BLaER1 (cell line): Measurements from ENCODE around the gene PGP.

Source experiments
- H3K27ac ChIP-seq: shearing (Covaris generic); formaldehyde crosslinking; 2 replicates; pipeline ENCODE4 v1.8.1; 2022
- H3K27me3 ChIP-seq: shearing (Covaris generic); formaldehyde crosslinking; 2 replicates; pipeline ENCODE4 v1.8.1; 2022
- H3K36me3 ChIP-seq: shearing (Covaris generic); formaldehyde crosslinking; 2 replicates; pipeline ENCODE4 v1.8.1; 2022
- H3K4me1 ChIP-seq: shearing (Covaris generic); formaldehyde crosslinking; 2 replicates; pipeline ENCODE4 v1.8.1; 2022
- H3K4me2 ChIP-seq: shearing (Covaris generic); formaldehyde crosslinking; 2 replicates; pipeline ENCODE4 v1.8.1; 2022
- H3K4me3 ChIP-seq: shearing (Covaris generic); formaldehyde crosslinking; 2 replicates; pipeline ENCODE4 v1.8.1; 2022
- H3K9ac ChIP-seq: shearing (Covaris generic); formaldehyde crosslinking; 2 replicates; pipeline ENCODE4 v1.8.1; 2022
- H3K9me3 ChIP-seq: shearing (Covaris generic); formaldehyde crosslinking; 2 replicates; pipeline ENCODE4 v1.8.1; 2022
- H4K20me1 ChIP-seq: shearing (Covaris generic); formaldehyde crosslinking; 2 replicates; pipeline ENCODE4 v1.8.1; 2022
- Cebpa-rat ChIP-seq: shearing (Covaris generic); IDR thresholded peaks from 2 replicates; pipeline ENCODE4 v1.8.1; 2022

Gene PGP

DNA sequence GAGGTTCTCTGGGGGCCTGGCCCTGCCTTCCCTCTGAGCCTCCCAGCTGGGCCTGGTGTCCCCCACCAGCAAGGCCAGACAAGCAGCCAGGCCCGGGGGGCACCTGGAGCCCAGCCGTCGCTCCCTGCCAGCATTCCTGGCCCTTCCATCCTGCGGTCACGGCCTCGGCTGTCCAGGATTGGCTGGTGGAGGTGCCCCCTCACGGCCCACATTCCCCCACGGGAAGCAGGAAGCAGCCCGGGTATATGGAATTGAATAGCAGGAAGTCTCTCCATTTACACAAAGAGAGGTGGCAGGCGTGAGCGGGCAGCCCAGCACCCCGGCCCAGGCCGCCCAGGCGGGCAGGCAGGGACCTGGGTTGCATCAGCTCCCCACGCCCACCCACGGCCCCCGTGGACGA lies 44.6 kb downstream of the PGP start:
- H4K20me1 ChIP-seq: peaks cover 61% of the 10 kb centered on the region
- peak overlapping the region; percentile 64 for H3K4me3 ChIP-seq
- no peak for TF ChIP-seq Cebpa-rat
- H3K27ac ChIP-seq: peak overlapping the region; percentile 92
- H3K27me3 ChIP-seq: no peaks in the 10 kb centered on the region
- H3K4me1 ChIP-seq: peaks cover 50% of the 10 kb centered on the region
- H3K36me3 ChIP-seq: peaks cover 78% of the 10 kb centered on the region
- no peaks in the 10 kb centered on the region; the same call in 1 of the 2 replicates for H3K9me3 ChIP-seq
- H3K4me2 ChIP-seq: peak overlapping the region; percentile 95
- peak overlapping the region; percentile 80 for H3K9ac ChIP-seq

DNA sequence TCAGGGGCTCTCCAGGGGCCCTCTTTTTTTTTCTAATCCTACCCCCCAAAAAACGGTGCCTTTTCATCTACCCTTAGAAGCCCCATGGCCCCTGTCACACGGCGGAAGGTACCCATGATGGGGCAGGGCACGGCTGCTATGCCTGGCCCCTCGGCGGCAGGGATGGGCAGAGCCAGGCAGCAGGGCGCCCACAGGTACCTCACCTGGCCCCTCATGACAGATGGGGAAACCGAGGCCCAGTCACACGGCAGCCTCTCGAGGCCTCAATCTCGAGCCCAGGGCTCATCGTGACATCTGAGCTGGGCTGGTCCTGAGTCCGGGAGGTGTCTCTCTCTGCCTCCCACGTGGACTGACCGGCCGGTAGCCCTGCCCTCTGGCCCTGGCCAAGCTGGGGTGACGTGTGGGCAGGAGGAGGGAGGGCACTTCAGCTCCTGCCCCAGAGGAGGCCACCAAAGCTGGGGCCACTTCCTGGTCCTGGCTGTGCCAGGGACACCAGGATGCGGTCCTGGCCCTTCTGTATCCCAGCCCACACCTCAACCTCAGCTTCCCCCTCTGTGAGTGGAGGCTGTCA lies 47.5 kb downstream of the PGP start:
- Histone ChIP-seq H3K4me2 (no peak overlapping the region), H3K27me3 (no peaks in the 10 kb centered on the region), H3K4me3 (no peak overlapping the region), H3K4me1 (peaks cover 64% of the 10 kb centered on the region), H3K27ac (0 out of 2 replicates have a peak overlapping the region, but pooled peaks have one; percentile 92), H3K9ac (peak overlapping the region; percentile 80; the same call in 1 of the 2 replicates), H3K9me3 (peaks cover 16% of the 10 kb centered on the region; the same call in 1 of the 2 replicates), H3K36me3 (peaks cover 78% of the 10 kb centered on the region), H4K20me1 (peaks cover 86% of the 10 kb centered on the region)
- no peak for TF ChIP-seq Cebpa-rat

DNA sequence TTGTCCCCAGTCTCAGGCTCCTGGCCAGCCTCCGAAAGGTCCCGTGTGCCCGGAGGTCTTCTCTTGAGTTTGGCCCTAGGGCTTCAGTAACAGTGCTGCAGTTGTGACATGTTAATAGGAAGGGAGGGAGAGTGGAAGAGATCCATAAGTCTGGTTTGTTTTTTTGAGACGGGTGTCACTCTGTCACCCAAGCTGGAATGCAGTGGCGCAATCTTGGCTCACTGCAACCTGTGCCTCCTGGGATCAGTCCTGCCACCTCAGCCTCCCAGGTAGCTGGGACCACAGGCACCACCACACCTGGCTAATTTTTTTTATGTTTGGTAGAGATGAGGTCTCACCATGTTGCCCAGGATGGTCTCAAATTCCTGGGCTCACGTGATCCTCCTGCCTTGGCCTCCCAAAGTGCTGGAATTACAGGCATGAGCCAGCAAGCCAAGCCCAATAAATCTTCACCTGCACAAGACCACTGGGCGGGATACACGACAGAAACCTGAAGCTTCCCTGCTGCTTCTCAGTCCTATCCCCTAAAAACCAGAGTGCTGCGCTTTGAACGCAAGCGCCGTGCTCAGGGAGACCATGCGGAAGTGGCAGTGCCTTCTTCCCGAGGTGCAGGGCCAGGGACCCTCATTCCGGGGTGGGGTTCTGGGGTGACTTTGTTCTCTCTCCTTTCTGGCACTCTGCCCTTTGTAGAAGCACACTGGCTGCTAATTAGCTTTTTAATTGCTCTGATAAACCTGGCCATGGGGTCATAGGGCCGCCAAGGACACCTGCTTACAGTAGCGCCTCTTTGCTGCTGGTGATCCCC lies 48.2 kb downstream of the PGP start:
- Histone ChIP-seq H3K27ac (no peak overlapping the region), H3K36me3 (peaks cover 75% of the 10 kb centered on the region)
- TF ChIP-seq Cebpa-rat: no peak

DNA sequence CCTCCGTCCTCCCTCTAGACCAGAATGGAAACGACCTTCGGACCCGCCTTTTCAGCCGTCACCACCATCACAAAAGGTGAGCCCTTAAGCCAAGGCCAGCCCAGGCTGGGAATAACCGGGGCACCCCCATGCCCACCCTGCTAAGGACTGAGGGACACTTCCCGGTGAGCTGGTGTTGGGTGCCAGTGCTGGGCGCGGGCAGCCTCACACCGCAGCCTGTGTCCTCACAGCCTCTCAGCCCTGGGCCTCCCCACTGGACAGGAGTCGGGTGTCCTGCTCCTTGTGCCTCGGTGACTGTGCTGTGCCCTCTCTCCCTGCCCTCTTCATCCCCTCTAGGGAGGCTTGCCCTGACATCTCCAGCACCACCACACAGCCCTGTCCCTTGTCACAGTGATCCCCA lies 48.8 kb downstream of the PGP start:
- TF ChIP-seq Cebpa-rat: no peak
- Histone ChIP-seq H4K20me1 (peaks cover 89% of the 10 kb centered on the region), H3K27ac (no peak overlapping the region), H3K4me3 (no peak overlapping the region), H3K36me3 (peaks cover 68% of the 10 kb centered on the region), H3K4me2 (no peak overlapping the region), H3K9ac (no peak overlapping the region), H3K4me1 (peaks cover 63% of the 10 kb centered on the region), H3K9me3 (peaks cover 16% of the 10 kb centered on the region; the same call in 1 of the 2 replicates), H3K27me3 (no peaks in the 10 kb centered on the region)

More for the DNA sequence above, 48.2 kb downstream of the PGP start:
- Histone ChIP-seq H3K9ac (no peak overlapping the region), H3K4me3 (no peak overlapping the region), H3K9me3 (peaks cover 16% of the 10 kb centered on the region; the same call in 1 of the 2 replicates), H3K27me3 (no peaks in the 10 kb centered on the region), H3K4me2 (no peak overlapping the region), H4K20me1 (peaks cover 90% of the 10 kb centered on the region), H3K4me1 (peaks cover 64% of the 10 kb centered on the region)

DNA sequence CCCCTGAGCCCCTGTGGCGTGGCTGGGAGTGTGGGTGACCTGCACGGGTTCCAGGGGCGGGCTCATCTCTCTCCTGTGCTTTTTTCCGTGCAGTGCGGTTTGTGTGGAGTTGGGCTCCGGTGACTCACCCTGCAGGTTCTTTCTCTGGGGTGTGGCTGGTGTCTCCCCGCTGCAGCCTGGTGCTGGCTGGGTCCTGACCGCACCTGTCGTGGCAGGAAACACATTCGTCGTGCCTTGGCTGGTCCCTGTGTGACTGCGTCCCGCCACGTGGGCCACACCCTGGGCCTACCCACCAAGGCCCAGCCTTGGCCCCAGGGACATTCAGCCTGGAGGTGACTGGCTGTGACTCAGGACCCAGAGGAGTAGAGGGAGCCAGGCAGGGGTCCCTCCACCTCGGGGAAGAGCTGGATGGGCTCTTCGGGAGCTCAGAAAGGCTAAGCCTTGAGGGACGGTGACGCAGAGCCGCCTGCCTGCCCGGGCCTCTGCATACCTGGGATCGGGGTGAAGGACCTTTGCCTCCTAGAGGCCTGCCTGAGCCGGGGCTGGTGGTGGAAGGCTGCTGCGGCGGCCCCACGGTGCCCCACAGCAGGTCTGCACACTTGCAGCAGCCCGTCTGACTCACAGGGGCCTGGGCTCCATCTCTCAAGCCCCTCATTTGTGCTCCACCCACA lies 51.3 kb downstream of the PGP start:
- Histone ChIP-seq H4K20me1 (peaks cover 91% of the 10 kb centered on the region), H3K9me3 (peaks cover 16% of the 10 kb centered on the region; the same call in 1 of the 2 replicates), H3K4me3 (no peak overlapping the region), H3K36me3 (peaks cover 66% of the 10 kb centered on the region), H3K4me1 (peaks cover 62% of the 10 kb centered on the region), H3K27me3 (no peaks in the 10 kb centered on the region), H3K27ac (peak overlapping the region; percentile 87), H3K9ac (no peak overlapping the region), H3K4me2 (no peak overlapping the region)
- no peak for TF ChIP-seq Cebpa-rat

DNA sequence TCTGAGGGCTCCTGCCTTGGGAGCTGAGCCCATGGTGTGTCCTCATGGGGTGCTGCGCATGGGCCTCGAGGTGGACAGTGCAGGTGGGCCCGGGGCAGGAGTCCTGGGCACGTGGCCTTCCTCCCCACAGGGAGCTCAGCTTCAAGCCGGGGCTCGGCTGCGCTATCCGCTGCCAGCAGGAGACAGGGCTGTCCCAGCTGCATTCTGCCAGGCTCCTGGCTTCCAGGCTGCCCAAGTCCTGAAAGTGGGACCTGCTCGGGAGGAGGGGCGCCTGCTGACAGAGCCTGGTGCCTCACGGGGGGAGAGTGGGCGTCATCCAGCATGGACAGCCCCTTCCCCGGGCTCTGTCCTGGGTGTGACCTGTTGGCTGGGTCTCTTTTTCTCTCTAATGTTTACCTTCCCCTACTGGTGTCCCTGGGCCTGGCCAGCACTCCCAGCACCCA lies 51.9 kb downstream of the PGP start:
- Histone ChIP-seq H3K4me3 (no peak overlapping the region), H3K27ac (peak overlapping the region; percentile 87), H4K20me1 (peaks cover 91% of the 10 kb centered on the region), H3K27me3 (no peaks in the 10 kb centered on the region), H3K36me3 (peaks cover 66% of the 10 kb centered on the region), H3K9ac (no peak overlapping the region), H3K9me3 (peaks cover 16% of the 10 kb centered on the region; the same call in 1 of the 2 replicates), H3K4me2 (peak overlapping the region; percentile 98), H3K4me1 (peaks cover 62% of the 10 kb centered on the region)
- no peak for TF ChIP-seq Cebpa-rat

DNA sequence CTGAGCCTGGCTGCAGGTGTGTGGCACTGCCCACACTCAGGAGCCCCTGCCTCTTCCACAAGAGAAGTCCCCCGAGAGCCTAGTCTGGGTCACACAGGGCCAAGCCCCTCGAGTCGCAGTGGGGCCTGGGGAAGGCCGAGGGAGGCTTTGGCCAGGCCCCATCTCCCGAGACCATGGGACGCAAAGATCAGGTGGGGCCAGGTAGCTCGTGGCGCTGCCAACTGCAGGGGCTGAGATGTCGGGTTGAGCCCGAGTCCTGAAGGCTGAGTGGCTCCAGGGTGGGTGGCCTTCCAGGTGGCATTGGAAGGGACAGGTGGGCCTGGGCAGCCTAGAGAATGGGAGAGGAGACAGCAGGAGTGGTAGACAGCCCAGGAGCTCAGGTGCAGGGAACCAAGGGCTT lies 52.7 kb downstream of the PGP start:
- peak overlapping the region; percentile 98 for H3K4me2 ChIP-seq
- H3K9ac ChIP-seq: peak overlapping the region; percentile 60
- peaks cover 16% of the 10 kb centered on the region; the same call in 1 of the 2 replicates for H3K9me3 ChIP-seq

More for the DNA sequence above, 52.7 kb downstream of the PGP start:
- Histone ChIP-seq H3K27me3 (no peaks in the 10 kb centered on the region), H3K27ac (peak overlapping the region; percentile 87), H4K20me1 (peaks cover 91% of the 10 kb centered on the region), H3K36me3 (peaks cover 60% of the 10 kb centered on the region), H3K4me3 (peak overlapping the region; percentile 26; the same call in 1 of the 2 replicates), H3K4me1 (peaks cover 63% of the 10 kb centered on the region)
- no peak for TF ChIP-seq Cebpa-rat
